HG03060 (cell line): ENCODE measurements around the gene OAS1.

Experiments
- ATAC-seq: cut with Tn5 transposase; IDR thresholded peaks from one replicate; pipeline ENCODE4 v1.9.1; 2021; ENCODE audit warnings: low read depth, moderate number of reproducible peaks; ENCODE audit not compliant: unreplicated experiment

OAS1 gene

DNA sequence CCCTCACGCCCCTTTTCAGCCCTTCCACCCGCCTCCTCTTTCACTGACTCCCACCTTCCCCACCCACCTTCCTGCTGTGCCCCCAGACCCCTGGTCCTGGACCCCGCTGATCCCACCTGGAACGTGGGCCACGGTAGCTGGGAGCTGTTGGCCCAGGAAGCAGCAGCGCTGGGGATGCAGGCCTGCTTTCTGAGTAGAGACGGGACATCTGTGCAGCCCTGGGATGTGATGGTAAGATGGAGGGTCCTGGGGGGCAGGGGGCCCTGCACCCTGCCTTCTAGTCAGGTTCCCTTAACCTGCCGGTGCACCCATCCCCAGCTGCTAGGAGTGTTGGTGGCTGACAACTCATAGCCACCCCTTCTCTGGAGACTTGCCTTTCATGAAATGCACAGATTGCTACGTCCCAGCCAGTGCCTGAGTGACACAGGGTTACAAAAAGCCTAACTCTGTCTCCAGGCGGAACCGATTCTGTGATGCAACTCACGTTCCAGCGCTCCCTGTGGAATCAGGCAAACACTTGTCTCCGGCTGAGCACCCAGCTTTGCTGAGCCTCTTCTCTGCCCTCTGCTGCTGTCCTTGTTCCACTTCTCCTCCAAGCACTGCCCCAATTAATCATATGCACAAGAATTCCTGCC lies 56.6 kb downstream of the OAS1 start:
- no peak for ATAC-seq

DNA sequence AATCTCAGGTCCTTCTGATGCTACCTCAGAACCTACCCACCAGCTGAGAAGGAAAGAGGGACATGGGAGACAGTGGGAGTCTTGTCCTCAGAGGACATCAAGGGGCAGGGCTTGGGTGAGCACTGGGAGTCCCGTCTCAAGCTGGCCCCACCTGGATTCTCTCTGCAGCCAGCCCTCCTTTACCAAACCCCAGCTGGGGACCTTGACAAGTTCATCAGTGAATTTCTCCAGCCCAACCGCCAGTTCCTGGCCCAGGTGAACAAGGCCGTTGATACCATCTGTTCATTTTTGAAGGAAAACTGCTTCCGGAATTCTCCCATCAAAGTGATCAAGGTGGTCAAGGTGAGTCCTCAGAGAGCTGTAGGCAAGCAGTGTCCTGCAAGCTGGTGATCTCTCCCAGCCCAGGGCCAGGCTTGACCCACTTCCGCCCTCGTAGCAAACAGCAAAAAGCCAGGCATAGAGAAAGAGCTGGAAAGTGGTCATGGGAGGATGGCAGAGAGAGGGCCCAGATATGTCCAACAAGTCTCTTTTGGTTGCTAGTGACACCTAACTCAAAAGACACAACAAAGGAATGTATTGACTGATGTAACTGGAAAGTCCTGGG lies 57.4 kb downstream of the OAS1 start:
- ATAC-seq: no peak

DNA sequence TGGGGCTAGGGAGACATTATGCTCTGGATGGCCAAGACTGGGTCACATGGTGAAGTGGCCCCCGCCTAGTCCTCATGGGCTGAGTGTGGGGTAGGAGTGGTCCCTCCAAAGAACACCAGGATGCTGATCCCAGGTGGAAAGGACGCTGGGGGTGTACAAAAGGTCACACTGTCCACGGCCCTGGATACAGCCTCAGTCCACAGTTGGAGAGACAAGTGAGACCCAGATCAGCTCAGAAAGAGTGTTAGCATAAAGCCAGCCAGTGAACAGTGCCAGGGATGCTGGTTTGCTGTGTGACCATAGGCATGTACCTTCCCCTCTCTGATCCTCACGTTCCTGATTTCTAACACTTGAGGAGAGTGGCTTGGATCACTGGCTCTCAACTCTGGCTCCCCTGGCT lies 58.2 kb downstream of the OAS1 start:
- no peak for ATAC-seq

DNA sequence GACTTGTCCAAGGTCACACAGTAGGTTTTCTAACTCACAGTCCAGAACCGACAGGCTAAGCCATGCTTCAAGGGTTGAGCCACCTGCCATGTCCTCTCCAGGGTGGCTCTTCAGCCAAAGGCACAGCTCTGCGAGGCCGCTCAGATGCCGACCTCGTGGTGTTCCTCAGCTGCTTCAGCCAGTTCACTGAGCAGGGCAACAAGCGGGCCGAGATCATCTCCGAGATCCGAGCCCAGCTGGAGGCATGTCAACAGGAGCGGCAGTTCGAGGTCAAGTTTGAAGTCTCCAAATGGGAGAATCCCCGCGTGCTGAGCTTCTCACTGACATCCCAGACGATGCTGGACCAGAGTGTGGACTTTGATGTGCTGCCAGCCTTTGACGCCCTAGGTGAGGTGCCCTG lies 58.9 kb downstream of the OAS1 start:
- ATAC-seq: no peak

DNA sequence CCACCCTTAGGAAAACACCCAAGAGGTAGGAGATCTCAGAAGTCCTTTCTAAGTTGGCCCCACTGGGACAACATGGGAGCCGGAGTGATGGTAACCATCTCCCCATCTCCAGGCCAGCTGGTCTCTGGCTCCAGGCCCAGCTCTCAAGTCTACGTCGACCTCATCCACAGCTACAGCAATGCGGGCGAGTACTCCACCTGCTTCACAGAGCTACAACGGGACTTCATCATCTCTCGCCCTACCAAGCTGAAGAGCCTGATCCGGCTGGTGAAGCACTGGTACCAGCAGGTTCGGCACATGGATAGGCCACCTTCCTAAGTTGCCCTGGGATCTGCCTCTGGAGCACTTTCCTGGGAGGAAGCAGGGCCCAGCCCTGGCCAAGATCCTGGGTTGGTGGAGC lies 60.5 kb downstream of the OAS1 start:
- ATAC-seq: no peak

DNA sequence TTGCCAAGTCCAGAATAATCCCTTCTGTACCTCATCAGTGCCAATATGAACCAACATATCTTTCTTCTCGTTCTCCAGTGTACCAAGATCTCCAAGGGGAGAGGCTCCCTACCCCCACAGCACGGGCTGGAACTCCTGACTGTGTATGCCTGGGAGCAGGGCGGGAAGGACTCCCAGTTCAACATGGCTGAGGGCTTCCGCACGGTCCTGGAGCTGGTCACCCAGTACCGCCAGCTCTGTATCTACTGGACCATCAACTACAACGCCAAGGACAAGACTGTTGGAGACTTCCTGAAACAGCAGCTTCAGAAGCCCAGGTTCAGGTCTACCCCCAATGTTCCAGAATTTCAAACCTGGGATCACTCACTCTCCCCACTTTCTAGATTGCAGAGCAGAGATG lies 61.1 kb downstream of the OAS1 start:
- ATAC-seq: no peak
